WTC11 (cell line): ENCODE data around the gene CHRNA4. TPM values are rescaled to one million over a fixed set of nuclear protein-coding genes. Genes with fewer than 3 reads are reported as not detected.

Experiments used
- ATAC-seq: fragments of 200-7000 bp; cut with Tn5 transposase; 2 replicates; pipeline ENCODE4 v1.10.0; 2021; ENCODE audit warnings: mild to moderate bottlenecking, moderate library complexity
- CTCF ChIA-PET: fragments of 300-600 bp; sonication (Branson Sonifier 250); formaldehyde crosslinking; loops from one replicate; lab custom pipeline; 2021; ENCODE audit warnings: antibody characterized with exemption; lab: Charles Lee
- POLR2A ChIA-PET: fragments of 350-600 bp; sonication (Branson Sonifier 250); formaldehyde crosslinking; loops from one replicate; lab custom pipeline; 2021; ENCODE audit warnings: antibody characterized with exemption; lab: Charles Lee
- DNase-seq: peaks from one replicate; pipeline ENCODE4 v3.0.0; 2021; ENCODE audit warnings: low spot score
- H3K27ac Mint-ChIP-seq: 2 replicates; pipeline ENCODE4 v1.8.0; 2021; ENCODE audit warnings: mixed read lengths
- H3K27me3 Mint-ChIP-seq: 2 replicates; pipeline ENCODE4 v1.8.0; 2021; ENCODE audit warnings: low read depth, mild to moderate bottlenecking, moderate library complexity, mixed read lengths
- H3K36me3 Mint-ChIP-seq: 2 replicates; pipeline ENCODE4 v1.8.0; 2021; ENCODE audit warnings: mixed read lengths
- H3K4me1 Mint-ChIP-seq: 2 replicates; pipeline ENCODE4 v1.8.0; 2022; ENCODE audit warnings: mixed read lengths
- H3K4me3 Mint-ChIP-seq: 2 replicates; pipeline ENCODE4 v1.8.0; 2021; ENCODE audit warnings: mild to moderate bottlenecking, moderate library complexity, mixed read lengths
- H3K9me3 Mint-ChIP-seq: 2 replicates; pipeline ENCODE4 v1.8.0; 2021; ENCODE audit warnings: mixed read lengths
- ATF6 ChIP-seq: sonication (generic); formaldehyde crosslinking; IDR thresholded peaks from 2 replicates; pipeline ENCODE4 v1.8.1; 2023; ENCODE audit warnings: mild to moderate bottlenecking, missing genetic modification reagents
- CREB1 ChIP-seq: sonication (generic); formaldehyde crosslinking; IDR thresholded peaks from 2 replicates; pipeline ENCODE4 v1.8.0; 2023; ENCODE audit warnings: mild to moderate bottlenecking, missing genetic modification reagents
- ELF4 ChIP-seq: sonication (generic); formaldehyde crosslinking; IDR thresholded peaks from 2 replicates; pipeline ENCODE4 v1.8.1; 2022; ENCODE audit warnings: low read depth, mild to moderate bottlenecking, moderate library complexity, missing genetic modification reagents
- STAT6 ChIP-seq: sonication (generic); formaldehyde crosslinking; conservative IDR thresholded peaks from 2 replicates; pipeline ENCODE4 v1.8.1; 2023; ENCODE audit warnings: mild to moderate bottlenecking, low read depth, missing genetic modification reagents, moderate library complexity
- TEAD1 ChIP-seq: sonication (generic); formaldehyde crosslinking; IDR thresholded peaks from 2 replicates; pipeline ENCODE4 v1.8.0; 2022; ENCODE audit warnings: mild to moderate bottlenecking, missing genetic modification reagents
- TP53 ChIP-seq: sonication (generic); formaldehyde crosslinking; IDR thresholded peaks from 2 replicates; pipeline ENCODE4 v1.8.1; 2023; ENCODE audit warnings: mild to moderate bottlenecking, missing genetic modification reagents
- ZNF416 ChIP-seq: fragments of 250-450 bp; sonication (Bioruptor Pico); IDR thresholded peaks from 2 replicates; pipeline ENCODE4 v1.9.0; 2021; ENCODE audit warnings: mild to moderate bottlenecking, inconsistent platforms
- total RNA-seq: library from RNA; stranded (reverse); gene quantifications from 3 replicates; pipeline ENCODE4 v1.2.3, GENCODE V29; 2021
- TF ChIP-seq, protein P1 (sequence below): sonication (generic); formaldehyde crosslinking; IDR thresholded peaks from 2 replicates; pipeline ENCODE4 v1.8.1; 2023; ENCODE audit warnings: mild to moderate bottlenecking, missing genetic modification reagents, borderline replicate concordance
- TF ChIP-seq, protein P2 (sequence below): fragments of 250-450 bp; sonication (Bioruptor Pico); IDR thresholded peaks from 2 replicates; pipeline ENCODE4 v1.9.0; 2021; ENCODE audit warnings: mild to moderate bottlenecking
- TF ChIP-seq, protein P3 (sequence below): sonication (generic); formaldehyde crosslinking; IDR thresholded peaks from 2 replicates; pipeline ENCODE4 v1.8.0; 2022; ENCODE audit warnings: missing genetic modification reagents

Gene CHRNA4
- total RNA-seq, 1 experiment from 2014 or later = 2.5 TPM

- TF ChIP-seq, protein P1, sequence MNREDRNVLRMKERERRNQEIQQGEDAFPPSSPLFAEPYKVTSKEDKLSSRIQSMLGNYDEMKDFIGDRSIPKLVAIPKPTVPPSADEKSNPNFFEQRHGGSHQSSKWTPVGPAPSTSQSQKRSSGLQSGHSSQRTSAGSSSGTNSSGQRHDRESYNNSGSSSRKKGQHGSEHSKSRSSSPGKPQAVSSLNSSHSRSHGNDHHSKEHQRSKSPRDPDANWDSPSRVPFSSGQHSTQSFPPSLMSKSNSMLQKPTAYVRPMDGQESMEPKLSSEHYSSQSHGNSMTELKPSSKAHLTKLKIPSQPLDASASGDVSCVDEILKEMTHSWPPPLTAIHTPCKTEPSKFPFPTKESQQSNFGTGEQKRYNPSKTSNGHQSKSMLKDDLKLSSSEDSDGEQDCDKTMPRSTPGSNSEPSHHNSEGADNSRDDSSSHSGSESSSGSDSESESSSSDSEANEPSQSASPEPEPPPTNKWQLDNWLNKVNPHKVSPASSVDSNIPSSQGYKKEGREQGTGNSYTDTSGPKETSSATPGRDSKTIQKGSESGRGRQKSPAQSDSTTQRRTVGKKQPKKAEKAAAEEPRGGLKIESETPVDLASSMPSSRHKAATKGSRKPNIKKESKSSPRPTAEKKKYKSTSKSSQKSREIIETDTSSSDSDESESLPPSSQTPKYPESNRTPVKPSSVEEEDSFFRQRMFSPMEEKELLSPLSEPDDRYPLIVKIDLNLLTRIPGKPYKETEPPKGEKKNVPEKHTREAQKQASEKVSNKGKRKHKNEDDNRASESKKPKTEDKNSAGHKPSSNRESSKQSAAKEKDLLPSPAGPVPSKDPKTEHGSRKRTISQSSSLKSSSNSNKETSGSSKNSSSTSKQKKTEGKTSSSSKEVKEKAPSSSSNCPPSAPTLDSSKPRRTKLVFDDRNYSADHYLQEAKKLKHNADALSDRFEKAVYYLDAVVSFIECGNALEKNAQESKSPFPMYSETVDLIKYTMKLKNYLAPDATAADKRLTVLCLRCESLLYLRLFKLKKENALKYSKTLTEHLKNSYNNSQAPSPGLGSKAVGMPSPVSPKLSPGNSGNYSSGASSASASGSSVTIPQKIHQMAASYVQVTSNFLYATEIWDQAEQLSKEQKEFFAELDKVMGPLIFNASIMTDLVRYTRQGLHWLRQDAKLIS (CRISPR knock-in tag) = no peak
- no peak for TF ChIP-seq TEAD1 (CRISPR knock-in tag)
These were observed 16.4 kb downstream of the CHRNA4 start (continued) for GRCh38 chr20:63344616-63345327.

DNA sequence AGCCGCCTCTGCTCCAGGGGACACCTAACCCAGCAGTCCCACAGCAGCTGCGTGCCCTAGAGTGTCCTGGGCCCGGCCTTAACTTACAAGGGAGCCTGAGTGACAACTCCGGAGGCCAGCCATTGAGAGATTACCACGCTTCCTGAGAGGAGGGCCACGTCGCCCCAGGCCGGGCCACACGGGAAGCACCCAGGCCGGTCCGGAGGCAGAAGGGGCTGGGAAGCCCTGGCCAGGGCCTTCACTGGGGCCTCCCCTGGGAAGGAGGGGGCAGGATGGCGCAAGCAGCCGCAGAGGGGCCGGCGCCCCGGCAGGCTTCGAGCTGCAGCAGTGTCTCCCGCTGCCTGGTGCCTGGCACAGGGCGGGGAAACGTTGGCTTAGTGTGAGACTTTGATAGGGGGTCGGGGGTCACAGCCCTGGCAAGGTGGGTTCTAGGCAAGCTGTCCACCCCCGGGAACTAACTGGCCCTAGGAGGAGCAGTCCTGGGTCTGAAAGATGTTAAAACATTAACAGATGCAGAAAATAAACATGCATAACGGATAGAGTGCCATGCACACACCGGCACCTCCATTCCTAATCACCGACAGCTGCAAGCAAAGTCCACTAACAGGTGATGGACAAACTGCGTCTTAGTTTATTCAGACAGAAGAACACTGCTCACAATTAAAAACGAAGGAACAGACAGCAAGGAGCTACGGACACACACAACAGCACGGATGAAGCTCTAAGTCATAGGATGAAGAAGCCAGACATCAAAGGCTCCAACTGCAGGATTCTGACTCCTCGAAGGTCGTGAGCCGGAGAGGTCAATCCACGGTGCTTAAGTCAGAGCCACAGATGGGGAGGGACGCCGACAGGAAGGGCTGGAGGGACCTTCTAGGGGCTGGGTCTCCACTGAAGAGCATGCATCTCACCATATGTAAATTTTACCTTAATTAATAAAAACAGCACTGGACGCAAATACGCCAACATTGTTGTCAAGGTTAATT, 17.4 kb downstream of the CHRNA4 start:
- Mint-ChIP-seq H3K27me3 (peaks cover 2% of the 10 kb centered on the region; the same call in 1 of the 2 replicates), H3K4me1 (no peaks in the 10 kb centered on the region), H3K27ac (no peak overlapping the region), H3K36me3 (no peaks in the 10 kb centered on the region), H3K9me3 (peaks cover 14% of the 10 kb centered on the region), H3K4me3 (no peak overlapping the region)
- no peak for ATAC-seq
- no peak for DNase-seq
- no peak for TF ChIP-seq CREB1 (CRISPR knock-in tag)
- no peak for TF ChIP-seq TP53 (CRISPR knock-in tag)
- TF ChIP-seq, protein P2, sequence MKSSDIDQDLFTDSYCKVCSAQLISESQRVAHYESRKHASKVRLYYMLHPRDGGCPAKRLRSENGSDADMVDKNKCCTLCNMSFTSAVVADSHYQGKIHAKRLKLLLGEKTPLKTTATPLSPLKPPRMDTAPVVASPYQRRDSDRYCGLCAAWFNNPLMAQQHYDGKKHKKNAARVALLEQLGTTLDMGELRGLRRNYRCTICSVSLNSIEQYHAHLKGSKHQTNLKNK (CRISPR knock-in tag) = no peak
- no peak for TF ChIP-seq ZNF416 (CRISPR knock-in tag)
- TF ChIP-seq ELF4 (CRISPR knock-in tag) = no peak
- ChIA-PET POLR2A (no interaction called here), CTCF (interaction anchor here (0.6 to 4.0 kb wide), 4 partner anchors 34 to 120 kb away, joined by 3 to 18 read pairs (median 4); no protein-coding TSS in a partner anchor)

- no peak for TF ChIP-seq ATF6 (CRISPR knock-in tag)
- TF ChIP-seq STAT6 (CRISPR knock-in tag) = no peak
- TF ChIP-seq, protein P3, sequence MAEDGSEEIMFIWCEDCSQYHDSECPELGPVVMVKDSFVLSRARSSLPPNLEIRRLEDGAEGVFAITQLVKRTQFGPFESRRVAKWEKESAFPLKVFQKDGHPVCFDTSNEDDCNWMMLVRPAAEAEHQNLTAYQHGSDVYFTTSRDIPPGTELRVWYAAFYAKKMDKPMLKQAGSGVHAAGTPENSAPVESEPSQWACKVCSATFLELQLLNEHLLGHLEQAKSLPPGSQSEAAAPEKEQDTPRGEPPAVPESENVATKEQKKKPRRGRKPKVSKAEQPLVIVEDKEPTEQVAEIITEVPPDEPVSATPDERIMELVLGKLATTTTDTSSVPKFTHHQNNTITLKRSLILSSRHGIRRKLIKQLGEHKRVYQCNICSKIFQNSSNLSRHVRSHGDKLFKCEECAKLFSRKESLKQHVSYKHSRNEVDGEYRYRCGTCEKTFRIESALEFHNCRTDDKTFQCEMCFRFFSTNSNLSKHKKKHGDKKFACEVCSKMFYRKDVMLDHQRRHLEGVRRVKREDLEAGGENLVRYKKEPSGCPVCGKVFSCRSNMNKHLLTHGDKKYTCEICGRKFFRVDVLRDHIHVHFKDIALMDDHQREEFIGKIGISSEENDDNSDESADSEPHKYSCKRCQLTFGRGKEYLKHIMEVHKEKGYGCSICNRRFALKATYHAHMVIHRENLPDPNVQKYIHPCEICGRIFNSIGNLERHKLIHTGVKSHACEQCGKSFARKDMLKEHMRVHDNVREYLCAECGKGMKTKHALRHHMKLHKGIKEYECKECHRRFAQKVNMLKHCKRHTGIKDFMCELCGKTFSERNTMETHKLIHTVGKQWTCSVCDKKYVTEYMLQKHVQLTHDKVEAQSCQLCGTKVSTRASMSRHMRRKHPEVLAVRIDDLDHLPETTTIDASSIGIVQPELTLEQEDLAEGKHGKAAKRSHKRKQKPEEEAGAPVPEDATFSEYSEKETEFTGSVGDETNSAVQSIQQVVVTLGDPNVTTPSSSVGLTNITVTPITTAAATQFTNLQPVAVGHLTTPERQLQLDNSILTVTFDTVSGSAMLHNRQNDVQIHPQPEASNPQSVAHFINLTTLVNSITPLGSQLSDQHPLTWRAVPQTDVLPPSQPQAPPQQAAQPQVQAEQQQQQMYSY (CRISPR knock-in tag) = no peak
- Mint-ChIP-seq H3K27me3 (peaks cover 2% of the 10 kb centered on the region; the same call in 1 of the 2 replicates), H3K4me3 (no peak overlapping the region), H3K27ac (no peak overlapping the region), H3K4me1 (no peaks in the 10 kb centered on the region), H3K36me3 (no peaks in the 10 kb centered on the region), H3K9me3 (peaks cover 14% of the 10 kb centered on the region)
- ChIA-PET POLR2A (no interaction called here), CTCF (interaction anchor here (0.9 to 2.0 kb wide), 3 partner anchors 34 to 119 kb away, joined by 4 read pairs; no protein-coding TSS in a partner anchor)
- ATAC-seq (no peak), DNase-seq (no peak)
These were observed 18.3 kb downstream of the CHRNA4 start for GRCh38 chr20:63342561-63343459.
